K562 (cell line): ENCODE data around the gene SRD5A2. TPM values are rescaled to one million over a fixed set of nuclear protein-coding genes. Genes with fewer than 3 reads are reported as not detected.

Experiments
- CREM ChIP-seq: IDR thresholded peaks from 2 replicates; pipeline ENCODE4 v1.6.1; 2014; ENCODE audit warnings: antibody characterized with exemption, low read depth
- ESRRA ChIP-seq: fragments of 450-650 bp; IDR thresholded peaks from 2 replicates; pipeline ENCODE4 v1.6.1; 2014; ENCODE audit warnings: low read depth, mild to moderate bottlenecking, moderate library complexity, borderline replicate concordance
- GTF2E2 ChIP-seq: fragments of 200-800 bp; sonication (Bioruptor generic); IDR thresholded peaks from 2 replicates; pipeline ENCODE4 v1.6.1; 2016; ENCODE audit warnings: missing genetic modification characterization, missing compliant biosample characterization
- HNRNPLL ChIP-seq: fragments of 200-400 bp; formaldehyde crosslinking; IDR thresholded peaks from 2 replicates; pipeline ENCODE4 v1.6.1; 2017; ENCODE audit warnings: low read length, low read depth, mild to moderate bottlenecking; ENCODE audit not compliant: poor library complexity, severe bottlenecking
- JUND ChIP-seq, 2 experiments: IDR thresholded peaks; 2 replicates in 1 of 2; 3 replicates in 1 of 2; pipeline ENCODE4 v1.6.1; 2011; ENCODE audit warnings: borderline replicate concordance in 2 of 2, low read depth in 2 of 2, low read length in 2 of 2, improper control_type of control experiment in 1 of 2, missing biosample characterization in 1 of 2, missing genetic modification characterization in 1 of 2, missing genetic modification reagents in 1 of 2
- KAT8 ChIP-seq: fragments of 450-650 bp; IDR thresholded peaks from 2 replicates; pipeline ENCODE4 v1.6.1; 2016; ENCODE audit warnings: low read depth, mild to moderate bottlenecking
- MAFK ChIP-seq: IDR thresholded peaks from 2 replicates; pipeline ENCODE4 v1.6.1; 2011; ENCODE audit warnings: low read length, improper control_type of control experiment
- POLR3G ChIP-seq: IDR thresholded peaks from 2 replicates; pipeline ENCODE4 v1.6.1; 2011; ENCODE audit not compliant: insufficient read length, insufficient replicate concordance; ENCODE audit errors: extremely low read depth
- RBM25 ChIP-seq: fragments of 200-400 bp; formaldehyde crosslinking; IDR thresholded peaks from 2 replicates; pipeline ENCODE4 v1.6.1; 2018; ENCODE audit warnings: low read length, low read depth, moderate library complexity; ENCODE audit not compliant: severe bottlenecking
- ZBED1 ChIP-seq: IDR thresholded peaks from 2 replicates; pipeline ENCODE4 v1.6.1; 2014
- ZNF431 ChIP-seq: sonication (generic); formaldehyde crosslinking; IDR thresholded peaks from 2 replicates; pipeline ENCODE4 v1.8.0; 2022; ENCODE audit warnings: mild to moderate bottlenecking, missing genetic modification reagents
- polyA plus RNA-seq, 8 experiments: library from polyadenylated mRNA; depleted of rRNA in 4 of 8; stranded (reverse) in 5 of 8; unstranded in 3 of 8; fragments of >200 nt; fragmentation: Nextera tagmentation in 2 of 8; fragmentation: Illumina TruSeq in 1 of 8; extraction: Ambion mirVana in 2 of 8; extraction: Trizol in 1 of 8; gene quantifications; 2 replicates each; pipeline versions ENCODE4 v1.2.1 to v1.2.3, GENCODE V29; 2011 to 2014; ENCODE audit warnings: inconsistent platforms in 1 of 8, missing spikeins in 1 of 8
- total RNA-seq, 7 experiments: library from RNA; depleted of rRNA in 6 of 7; stranded (reverse); fragments of >200 nt in 6 of 7; fragmentation: Illumina TruSeq in 2 of 7; extraction: Trizol in 2 of 7; gene quantifications; 2 replicates each; pipeline versions ENCODE4 v1.2.1 to v1.2.3, GENCODE V29; 2011 to 2021; ENCODE audit warnings: low replicate concordance in 1 of 7
- TF ChIP-seq, protein P1 (sequence below), 2 experiments: fragments of 450-650 bp; IDR thresholded peaks; 2 replicates each; pipeline ENCODE4 v1.6.1; 2016; ENCODE audit warnings: mild to moderate bottlenecking in 2 of 2, borderline replicate concordance in 1 of 2, low read depth in 1 of 2, moderate library complexity in 1 of 2
- TF ChIP-seq, protein P2 (sequence below): fragments of 200-800 bp; sonication (Bioruptor generic); IDR thresholded peaks from 2 replicates; pipeline ENCODE4 v1.6.1; 2017; ENCODE audit warnings: missing genetic modification characterization, missing compliant biosample characterization
- TF ChIP-seq, protein P3 (sequence below), 2 experiments: fragments of 450-650 bp in 1 of 2; sonication (generic) in 1 of 2; formaldehyde crosslinking in 1 of 2; IDR thresholded peaks in 1 of 2; conservative IDR thresholded peaks in 1 of 2; 2 replicates each; pipeline versions ENCODE4 v1.6.1 to v1.8.1; 2016 to 2023; ENCODE audit warnings: mild to moderate bottlenecking in 2 of 2, moderate library complexity in 2 of 2, inconsistent platforms in 1 of 2, missing genetic modification reagents in 1 of 2

The SRD5A2 gene
- total and polyA plus RNA-seq, 9 of the 15 experiments (the other 6 are each of a cell fraction or from before 2014, with no cell fraction given): 0.03 TPM; not detected in 8

DNA sequence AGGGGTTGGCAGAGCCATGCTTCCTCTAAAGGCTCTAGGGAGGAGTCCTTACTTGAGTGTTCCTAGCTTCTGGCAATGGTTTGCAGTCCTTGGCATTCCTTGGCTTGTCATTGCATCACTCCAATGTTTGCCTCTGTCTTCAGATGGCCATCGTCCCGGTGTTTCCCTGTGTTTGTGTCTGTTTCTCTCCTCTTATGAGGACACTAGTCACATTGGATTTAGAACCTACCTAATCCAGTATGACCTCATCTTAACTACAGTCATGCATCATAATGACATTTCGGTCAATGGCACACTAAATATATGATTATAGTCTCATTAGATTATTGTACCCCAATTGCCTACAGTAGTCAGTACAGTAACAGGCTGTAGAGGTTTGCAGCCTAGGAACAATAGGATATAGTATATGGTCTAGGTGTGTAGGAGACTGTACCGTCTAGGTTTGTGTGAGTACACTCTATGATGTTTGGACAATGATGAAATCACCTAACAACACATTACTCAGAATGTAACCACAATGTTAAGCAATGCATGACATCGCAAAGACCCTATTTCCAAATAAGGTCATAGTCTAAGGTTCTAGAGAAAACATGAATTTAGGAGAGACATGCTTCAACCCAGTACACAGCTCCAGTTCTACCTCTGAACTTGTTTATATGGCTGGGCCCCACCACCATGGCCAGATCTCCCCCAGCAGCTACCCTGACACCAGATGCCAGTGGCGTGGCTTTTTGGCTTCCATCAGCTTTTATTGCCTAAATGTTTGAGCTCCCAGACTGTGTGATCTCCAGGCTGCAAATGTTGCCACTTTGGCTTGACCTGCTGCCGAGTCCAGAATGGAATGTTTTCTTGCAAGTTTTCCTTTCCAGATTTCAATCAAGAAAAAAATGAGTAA is 22.1 kb downstream of the SRD5A2 start (continued):
- TF ChIP-seq, protein P1, sequence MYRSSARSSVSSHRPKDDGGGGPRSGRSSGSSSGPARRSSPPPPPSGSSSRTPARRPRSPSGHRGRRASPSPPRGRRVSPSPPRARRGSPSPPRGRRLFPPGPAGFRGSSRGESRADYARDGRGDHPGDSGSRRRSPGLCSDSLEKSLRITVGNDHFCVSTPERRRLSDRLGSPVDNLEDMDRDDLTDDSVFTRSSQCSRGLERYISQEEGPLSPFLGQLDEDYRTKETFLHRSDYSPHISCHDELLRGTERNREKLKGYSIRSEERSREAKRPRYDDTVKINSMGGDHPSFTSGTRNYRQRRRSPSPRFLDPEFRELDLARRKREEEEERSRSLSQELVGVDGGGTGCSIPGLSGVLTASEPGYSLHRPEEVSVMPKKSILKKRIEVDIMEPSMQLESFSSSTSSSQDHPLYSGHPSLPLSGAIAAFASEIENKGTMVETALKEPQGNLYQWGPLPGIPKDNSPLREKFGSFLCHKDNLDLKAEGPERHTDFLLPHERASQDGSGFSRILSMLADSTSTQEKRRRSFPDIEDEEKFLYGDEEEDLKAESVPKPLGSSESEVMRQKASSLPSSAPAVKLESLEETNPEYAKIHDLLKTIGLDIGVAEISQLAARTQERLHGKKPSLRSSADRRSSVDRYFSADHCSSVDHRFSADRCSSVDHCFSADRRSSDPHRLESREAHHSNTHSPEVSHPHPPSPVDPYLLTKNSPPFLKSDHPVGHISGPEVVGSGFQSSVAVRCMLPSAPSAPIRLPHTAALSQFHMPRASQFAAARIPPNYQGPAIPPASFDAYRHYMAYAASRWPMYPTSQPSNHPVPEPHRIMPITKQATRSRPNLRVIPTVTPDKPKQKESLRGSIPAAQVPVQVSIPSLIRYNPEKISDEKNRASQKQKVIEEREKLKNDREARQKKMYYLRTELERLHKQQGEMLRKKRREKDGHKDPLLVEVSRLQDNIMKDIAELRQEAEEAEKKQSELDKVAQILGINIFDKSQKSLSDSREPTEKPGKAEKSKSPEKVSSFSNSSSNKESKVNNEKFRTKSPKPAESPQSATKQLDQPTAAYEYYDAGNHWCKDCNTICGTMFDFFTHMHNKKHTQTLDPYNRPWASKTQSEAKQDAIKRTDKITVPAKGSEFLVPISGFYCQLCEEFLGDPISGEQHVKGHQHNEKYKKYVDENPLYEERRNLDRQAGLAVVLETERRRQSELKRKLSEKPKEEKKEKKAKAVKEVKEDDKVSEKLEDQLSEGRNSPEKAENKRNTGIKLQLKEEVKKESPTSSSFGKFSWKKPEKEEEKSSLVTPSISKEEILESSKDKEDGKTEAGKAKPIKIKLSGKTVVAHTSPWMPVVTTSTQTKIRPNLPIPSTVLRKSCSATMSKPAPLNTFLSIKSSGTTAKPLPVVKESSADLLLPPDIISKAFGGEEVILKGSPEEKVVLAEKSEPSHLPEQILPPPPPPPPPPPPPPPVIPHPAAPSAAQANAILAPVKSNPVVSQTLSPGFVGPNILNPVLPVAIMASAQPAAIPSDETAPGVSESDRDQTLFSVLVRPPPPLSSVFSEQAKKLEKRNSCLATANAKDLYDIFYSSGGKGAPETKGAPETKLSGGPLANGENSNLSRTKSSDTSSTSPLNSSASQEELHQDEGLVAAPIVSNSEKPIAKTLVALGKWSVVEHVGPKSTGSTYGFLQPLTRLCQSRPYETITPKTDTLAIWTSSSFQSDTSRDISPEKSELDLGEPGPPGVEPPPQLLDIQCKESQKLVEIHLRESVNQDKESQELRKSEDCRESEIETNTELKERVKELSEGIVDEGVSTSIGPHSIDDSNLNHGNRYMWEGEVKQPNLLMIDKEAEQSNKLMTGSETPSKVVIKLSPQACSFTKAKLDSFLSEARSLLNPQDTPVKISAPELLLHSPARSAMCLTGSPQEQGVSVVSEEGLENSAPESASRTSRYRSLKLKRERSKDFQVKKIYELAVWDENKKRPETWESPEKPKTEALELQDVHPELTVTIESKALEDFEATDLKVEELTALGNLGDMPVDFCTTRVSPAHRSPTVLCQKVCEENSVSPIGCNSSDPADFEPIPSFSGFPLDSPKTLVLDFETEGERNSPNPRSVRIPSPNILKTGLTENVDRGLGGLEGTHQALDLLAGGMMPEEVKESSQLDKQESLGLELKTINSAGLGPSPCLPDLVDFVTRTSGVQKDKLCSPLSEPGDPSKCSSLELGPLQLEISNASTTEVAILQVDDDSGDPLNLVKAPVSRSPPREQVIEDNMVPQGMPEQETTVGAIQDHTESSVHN (IDR thresholded peaks at IDR 0.05; ENCODE audit: borderline replicate concordance in 1 of 2, low read depth in 1 of 2): peak in 1 of 2 experiments; percentile 58; a peak in 1 of 4 replicates
- TF ChIP-seq ESRRA (peak; percentile 52; the same call in 1 of the 2 replicates), KAT8 (no peak), GTF2E2 (tag) (no peak), HNRNPLL (no peak), JUND (IDR thresholded peaks at IDR 0.05; ENCODE audit: borderline replicate concordance, low read depth, low read length) (0 out of 2 replicates have a peak, but pooled peaks have one; percentile 25), JUND (tag; IDR thresholded peaks at IDR 0.05; ENCODE audit: borderline replicate concordance, low read depth, low read length) (peak; percentile 52; the same call in 1 of the 3 replicates), CREM (peak; percentile 36; the same call in 1 of the 2 replicates), MAFK (no peak), POLR3G (no peak), ZBED1 (no peak), ZNF431 (CRISPR knock-in tag) (no peak), RBM25 (no peak)
- TF ChIP-seq, protein P2, sequence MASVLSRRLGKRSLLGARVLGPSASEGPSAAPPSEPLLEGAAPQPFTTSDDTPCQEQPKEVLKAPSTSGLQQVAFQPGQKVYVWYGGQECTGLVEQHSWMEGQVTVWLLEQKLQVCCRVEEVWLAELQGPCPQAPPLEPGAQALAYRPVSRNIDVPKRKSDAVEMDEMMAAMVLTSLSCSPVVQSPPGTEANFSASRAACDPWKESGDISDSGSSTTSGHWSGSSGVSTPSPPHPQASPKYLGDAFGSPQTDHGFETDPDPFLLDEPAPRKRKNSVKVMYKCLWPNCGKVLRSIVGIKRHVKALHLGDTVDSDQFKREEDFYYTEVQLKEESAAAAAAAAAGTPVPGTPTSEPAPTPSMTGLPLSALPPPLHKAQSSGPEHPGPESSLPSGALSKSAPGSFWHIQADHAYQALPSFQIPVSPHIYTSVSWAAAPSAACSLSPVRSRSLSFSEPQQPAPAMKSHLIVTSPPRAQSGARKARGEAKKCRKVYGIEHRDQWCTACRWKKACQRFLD (CRISPR knock-in tag): peak; percentile 24; the same call in 1 of the 2 replicates
- TF ChIP-seq, protein P3, sequence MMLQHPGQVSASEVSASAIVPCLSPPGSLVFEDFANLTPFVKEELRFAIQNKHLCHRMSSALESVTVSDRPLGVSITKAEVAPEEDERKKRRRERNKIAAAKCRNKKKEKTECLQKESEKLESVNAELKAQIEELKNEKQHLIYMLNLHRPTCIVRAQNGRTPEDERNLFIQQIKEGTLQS (IDR thresholded peaks at IDR 0.05): peak; percentile 87
- TF ChIP-seq, protein P3 (CRISPR knock-in tag; conservative IDR thresholded peaks at IDR 0.05): no peak
